ENCODE results near the gene GASK1B.

DNA sequence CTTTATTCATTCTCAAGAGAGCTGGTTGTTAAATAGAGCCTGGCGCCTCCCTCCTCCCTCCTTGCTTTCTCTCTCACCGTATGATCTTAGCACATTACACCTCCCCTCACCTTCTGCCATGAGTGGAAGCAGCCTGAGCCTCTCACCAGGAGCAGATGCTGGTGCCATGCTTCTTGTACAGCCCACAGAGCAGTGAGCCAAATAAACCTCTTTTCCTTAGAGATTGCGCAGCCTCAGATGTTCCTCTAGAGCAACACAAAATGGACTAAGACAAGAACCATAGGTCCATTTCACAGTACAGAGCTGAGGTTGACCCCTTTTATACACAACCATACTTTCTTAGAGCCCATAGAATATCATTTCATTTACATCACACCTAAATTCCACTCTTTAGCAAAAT is 27.4 kb upstream of the GASK1B start:
- TF ChIP-seq, protein P1, sequence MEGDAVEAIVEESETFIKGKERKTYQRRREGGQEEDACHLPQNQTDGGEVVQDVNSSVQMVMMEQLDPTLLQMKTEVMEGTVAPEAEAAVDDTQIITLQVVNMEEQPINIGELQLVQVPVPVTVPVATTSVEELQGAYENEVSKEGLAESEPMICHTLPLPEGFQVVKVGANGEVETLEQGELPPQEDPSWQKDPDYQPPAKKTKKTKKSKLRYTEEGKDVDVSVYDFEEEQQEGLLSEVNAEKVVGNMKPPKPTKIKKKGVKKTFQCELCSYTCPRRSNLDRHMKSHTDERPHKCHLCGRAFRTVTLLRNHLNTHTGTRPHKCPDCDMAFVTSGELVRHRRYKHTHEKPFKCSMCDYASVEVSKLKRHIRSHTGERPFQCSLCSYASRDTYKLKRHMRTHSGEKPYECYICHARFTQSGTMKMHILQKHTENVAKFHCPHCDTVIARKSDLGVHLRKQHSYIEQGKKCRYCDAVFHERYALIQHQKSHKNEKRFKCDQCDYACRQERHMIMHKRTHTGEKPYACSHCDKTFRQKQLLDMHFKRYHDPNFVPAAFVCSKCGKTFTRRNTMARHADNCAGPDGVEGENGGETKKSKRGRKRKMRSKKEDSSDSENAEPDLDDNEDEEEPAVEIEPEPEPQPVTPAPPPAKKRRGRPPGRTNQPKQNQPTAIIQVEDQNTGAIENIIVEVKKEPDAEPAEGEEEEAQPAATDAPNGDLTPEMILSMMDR (IDR thresholded peaks at IDR 0.05), result no peak
- TF ChIP-seq POLR2A (IDR thresholded peaks at IDR 0.05), result no peak
- no peak for TF ChIP-seq POLR2AphosphoS5 (IDR thresholded peaks at IDR 0.05)
